ENCODE results near the gene PRDM2.

Gene PRDM2

DNA sequence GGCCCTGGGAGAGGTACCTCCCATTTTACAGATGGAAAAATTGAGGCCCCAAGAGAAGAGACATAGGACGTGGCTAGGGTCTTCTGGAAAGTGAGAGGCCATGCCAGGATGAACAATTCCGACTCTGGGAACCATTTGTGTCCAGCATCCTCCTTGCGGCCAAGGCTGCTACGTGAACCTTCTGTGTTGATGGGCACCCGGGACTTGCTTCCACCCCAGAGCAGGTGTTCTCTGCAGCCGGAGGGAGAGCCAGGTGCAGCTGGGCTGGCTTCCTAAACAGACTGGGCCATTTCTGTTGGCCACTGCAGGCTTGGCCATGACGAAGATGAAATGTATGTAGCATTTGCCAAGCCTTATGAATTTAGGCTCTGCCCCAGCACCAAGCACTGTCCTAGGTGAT is 118.9 kb downstream of the PRDM2 start:
- no peak for DNase-seq

DNA sequence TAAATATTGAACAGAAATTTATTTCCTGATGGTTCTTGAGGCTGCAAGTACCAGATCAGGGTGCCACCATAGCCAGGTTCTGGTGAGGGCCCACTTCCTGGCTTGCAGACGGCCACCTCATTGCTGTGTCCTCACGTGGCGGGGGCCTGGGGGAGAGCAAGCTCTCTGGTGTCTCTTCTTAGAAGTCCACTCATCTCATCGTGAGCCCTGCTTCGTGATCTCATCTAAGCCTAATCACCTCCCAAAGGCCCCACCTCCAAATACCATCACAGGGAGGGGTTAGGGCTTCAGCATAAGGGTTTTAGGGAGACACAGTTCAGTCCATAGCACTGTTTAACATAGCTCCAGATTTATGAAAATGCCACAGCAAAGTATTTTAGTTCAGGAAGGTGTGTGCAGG is 119.7 kb downstream of the PRDM2 start:
- no peak for DNase-seq

DNA sequence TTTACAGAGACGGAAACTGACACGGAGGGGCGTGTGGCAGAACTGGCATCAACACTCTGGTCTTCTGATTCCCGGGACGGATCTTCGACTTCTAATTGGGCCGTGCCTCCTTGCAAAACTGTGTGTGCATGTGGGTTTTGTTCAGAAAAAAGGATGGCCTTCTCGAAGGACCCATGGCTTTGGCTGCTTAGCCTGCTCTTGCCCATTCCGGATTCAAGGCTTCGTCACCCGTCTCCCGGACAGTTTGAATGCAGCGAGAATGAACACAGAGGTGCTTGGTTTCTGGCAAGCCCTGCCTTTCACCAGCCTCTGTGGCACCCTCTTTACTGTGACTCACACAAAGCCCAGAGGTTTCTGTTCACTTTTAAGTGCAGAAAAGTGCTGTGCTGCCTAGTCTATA is 120.1 kb downstream of the PRDM2 start:
- no peak for DNase-seq

GRCh38 chr1:13820456-13820855 is 120.5 kb downstream of the PRDM2 start:
- no peak for DNase-seq

DNA sequence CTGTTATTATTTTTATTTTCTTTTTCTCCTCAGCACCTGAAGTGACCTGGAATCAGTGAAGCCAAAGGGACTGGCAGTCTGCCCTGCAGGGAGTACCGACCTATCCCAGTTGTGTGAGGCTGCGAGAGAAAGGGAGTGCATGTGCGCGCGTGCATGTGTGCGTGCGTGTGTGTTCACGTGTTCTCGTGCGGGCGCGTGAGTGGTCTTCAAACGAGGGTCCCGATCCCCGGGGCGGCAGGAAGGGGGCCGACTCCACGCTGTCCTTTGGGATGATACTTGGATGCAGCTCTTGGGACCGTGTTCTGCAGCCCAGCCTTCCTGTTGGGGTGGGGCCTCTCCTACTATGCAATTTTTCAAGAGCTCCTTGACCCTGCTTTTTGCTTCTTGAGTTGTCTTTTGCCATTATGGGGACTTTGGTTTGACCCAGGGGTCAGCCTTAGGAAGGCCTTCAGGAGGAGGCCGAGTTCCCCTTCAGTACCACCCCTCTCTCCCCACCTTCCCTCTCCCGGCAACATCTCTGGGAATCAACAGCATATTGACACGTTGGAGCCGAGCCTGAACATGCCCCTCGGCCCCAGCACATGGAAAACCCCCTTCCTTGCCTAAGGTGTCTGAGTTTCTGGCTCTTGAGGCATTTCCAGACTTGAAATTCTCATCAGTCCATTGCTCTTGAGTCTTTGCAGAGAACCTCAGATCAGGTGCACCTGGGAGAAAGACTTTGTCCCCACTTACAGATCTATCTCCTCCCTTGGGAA is 123.3 kb downstream of the PRDM2 start:
- no peak for DNase-seq

- DNase-seq, result no peak
Measured at GRCh38 chr1:13823936-13824335, 123.9 kb downstream of the PRDM2 start.

DNA sequence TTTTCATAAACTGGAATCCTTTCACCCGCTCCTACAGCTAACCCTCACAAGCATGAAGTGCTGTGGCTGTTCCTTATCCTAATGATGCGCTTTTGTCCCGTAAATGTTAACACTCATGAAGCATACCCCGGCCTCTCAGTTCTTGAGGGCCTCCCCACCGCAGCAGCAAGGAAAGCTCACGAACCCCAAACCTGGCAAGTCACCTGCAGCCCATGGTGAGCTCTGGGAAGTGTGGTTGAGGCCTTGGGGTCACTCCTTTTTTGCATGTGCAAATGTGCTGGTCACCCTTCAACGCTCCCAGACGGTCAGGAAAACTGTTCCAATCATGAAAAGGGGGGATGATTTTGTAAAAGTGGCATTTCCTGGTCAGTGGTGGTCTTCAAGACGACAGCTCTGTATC is 124.6 kb downstream of the PRDM2 start:
- DNase-seq, result no peak

DNA sequence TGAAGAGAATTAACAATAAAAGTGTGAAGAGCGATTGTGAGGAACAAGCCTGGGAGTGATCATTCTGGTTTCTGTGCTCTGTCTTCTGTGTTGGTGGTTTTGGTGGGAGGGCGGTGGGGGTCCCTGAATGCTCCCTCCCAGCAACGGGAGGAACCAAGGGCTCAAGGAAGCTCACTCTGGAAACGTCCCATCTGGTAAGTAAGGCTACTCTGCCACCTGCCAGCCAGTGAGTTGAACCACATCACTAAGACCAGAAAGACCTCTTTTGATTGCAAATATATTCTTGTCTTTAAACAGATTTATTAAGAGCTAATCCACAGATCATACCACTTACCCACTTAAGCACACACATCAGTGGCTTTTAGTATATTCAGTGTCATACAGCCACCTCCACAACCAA is 125.0 kb downstream of the PRDM2 start:
- no peak for DNase-seq

DNA sequence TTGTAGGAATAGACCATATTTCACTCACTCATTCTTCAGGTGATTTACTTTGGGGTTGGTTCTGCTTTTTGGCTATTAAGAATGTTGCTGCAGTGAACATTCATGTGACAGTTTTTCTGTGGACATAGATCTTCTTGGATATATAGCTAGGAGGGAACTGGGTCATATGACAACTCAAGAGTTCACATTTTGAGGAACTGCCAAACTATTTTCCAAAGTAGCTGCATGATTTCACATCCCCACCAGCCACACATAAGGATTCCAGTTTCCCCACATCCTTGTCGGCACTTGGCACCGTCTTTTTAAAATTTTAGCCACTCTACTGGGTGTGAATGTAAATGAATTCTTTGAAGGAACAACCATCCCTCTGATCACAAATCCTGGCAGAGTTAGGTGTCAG is 126.0 kb downstream of the PRDM2 start:
- no peak for DNase-seq

GRCh38 chr1:13826591-13826990 is 126.6 kb downstream of the PRDM2 start:
- no peak for DNase-seq

DNA sequence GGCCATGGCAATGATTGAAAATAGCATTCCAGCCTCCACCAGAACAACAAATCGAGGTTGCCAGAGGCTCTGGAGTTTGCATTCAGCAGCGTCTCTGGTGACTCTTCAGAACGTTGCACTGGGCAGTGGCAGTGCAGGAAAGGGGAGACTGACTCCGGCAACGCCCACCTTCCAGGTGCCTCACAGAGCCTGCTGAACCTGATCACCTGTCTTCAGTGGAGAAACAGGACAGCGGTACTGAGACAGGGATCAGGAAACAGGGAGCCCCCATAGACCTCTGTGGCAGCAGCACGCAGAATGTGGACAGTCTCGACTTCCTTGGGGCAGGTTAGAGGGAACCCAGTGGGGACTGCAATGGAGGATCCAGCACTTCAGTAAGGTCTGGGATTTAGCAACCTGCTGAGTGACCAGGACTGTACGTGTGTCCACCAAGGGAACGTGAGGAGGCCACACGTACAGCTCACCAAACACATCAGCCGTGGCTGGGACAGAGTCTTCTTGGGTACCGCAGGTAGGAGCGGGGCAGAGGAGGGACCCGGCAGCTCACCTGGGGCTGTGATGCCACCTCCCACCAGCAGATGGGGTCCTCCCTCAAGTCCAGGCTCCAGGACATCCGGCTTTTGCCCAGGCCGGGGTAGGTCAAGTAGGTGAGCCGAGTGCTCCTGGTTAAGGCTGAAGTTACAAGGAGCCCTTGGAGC is 128.6 kb downstream of the PRDM2 start:
- no peak for DNase-seq

DNA sequence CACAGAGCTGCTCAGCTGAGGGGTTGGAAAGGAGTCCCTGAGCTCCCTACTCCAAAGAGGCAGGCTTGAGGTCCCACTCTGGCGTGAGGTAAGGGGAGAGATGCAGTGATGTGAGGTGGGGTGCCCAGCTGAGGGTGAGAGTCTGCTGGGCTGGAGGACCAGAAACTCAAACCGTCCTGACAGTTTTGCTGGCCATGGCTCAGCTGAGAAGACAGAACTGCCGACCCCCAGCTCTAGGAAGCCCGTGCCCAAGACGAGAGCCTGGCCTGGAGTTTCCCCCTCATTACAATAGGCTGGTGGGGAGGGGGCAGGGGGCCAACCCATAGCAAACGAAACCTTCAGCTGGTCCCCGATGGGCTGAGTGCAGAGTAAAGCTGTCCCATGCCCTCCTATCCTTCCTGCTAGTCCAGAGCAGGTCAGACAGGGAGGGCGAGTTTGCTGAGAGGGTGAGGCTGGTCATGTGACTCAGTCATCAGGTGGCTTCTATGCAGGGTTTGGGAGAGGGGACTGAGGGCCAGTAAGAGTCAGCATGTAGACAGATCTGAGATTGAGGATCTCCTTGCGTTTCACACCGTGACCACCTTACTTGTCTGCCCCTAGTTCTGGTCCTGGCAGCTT is 129.3 kb downstream of the PRDM2 start:
- DNase-seq, result no peak

DNA sequence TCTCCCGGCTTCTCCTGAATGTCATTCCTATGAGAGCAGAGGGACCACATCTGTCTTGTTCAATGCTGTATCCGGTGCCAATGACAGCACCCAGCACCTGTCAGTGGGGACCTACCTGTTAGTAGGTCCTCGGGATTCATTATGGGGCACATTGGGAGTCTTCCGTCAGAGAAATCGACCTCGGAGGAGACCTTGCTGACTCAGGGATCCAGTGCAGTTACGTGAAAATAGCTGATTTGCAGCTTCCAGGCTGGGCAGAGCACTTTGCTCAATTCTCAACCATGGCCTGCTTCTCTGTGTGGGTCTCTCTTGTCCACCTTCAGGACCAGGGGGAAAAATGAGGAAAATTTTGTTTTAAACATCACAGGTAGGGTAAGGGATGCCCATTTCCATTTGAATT is 130.2 kb downstream of the PRDM2 start:
- no peak for DNase-seq

GRCh38 chr1:13830616-13831280 is 130.8 kb downstream of the PRDM2 start:
- no peak for DNase-seq

DNA sequence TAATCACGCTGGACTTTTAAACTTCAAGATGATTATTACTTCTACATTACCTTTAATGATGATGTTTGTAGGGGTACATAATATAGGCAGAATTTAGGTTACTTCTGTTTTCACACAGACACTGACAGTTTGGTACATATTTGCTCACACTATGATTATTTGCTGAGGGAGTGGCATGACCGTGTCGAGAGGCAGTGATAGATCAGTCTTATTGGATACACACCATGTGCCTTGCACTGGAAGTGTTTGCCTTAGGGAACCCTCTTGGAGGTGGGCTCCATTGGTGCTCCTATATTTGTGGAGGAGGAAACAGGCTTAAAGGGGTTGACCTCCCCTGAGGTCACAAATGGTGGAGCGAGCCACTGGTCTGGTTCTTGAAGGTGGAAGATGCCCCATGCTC is 132.1 kb downstream of the PRDM2 start:
- DNase-seq, result no peak

- peak; percentile 94 for DNase-seq
Measured at GRCh38 chr1:13832536-13832935, 132.5 kb downstream of the PRDM2 start.

DNA sequence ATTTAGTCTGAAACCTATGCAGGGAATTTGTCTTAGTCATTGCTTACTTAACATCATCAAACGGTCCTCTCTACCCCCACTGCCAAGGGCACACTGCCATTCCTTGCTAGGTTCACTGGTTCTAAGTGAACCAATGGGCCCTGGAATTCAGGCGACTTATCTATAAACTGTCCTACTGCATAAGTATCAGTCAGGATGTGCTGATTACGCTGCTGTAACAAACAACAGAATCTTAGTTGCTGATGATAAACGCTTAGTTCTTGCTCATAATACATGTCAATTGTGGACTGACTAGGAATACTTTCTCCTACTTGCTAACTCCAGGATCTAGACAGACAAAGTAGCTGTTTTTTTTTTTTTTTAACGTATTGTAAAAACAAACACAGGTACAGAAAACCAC is 136.1 kb downstream of the PRDM2 start:
- no peak for DNase-seq

DNA sequence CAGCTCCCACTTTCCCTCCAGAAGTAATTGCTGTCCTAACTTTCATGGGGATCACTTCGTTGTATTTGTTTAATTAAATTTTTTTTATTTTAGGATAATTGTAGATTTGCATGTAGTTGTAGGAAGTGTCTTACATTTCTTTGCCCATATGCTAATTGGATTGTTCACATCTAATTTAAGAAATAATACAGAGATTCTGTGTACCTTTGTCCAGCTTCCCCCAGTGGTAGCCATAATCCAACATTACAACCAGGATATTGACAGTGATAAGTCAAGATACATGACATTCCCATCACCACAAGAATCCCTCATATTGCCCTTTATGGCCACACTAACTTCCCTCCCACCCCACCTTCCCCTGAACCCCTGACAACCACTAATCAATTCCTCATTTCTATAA is 136.6 kb downstream of the PRDM2 start:
- no peak for DNase-seq

DNA sequence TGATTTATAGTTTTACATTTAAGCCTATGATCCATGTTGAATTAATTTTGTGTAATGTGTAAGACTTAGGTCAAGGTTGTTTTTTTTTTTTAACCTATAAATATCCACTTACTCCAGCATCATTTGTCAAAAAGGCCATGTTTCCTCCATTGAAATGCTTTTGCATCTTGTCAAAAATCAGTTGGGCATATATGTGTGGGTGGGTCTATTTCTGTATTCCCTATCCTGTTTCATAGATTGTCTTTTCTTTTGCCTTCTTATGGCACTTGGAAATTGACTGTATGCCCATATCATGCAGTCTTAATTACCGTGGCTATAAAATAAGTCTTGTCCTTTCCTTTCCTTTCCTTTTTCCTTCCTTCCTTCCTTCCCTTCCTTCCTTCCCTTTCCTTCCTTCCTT is 138.2 kb downstream of the PRDM2 start:
- no peak for DNase-seq

DNA sequence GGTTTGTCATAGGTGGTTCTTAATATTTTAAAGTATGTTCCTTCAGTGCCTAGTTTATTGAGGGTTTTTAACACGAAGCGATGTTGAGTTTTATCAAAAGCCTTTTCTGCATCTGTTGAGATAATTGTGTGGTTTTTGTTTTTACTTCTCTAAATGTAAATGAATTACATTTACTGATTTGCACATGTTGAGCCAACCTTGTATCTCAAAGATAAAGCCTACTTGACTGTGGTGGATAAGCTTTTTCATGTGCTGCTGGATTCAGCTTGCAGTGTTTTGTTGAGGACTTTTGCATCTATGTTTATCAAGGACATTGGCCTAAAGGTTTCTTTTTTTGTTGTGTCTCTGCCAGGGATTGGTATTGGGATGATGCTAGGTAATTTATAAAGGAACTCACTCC is 142.5 kb downstream of the PRDM2 start:
- DNase-seq, result no peak

DNA sequence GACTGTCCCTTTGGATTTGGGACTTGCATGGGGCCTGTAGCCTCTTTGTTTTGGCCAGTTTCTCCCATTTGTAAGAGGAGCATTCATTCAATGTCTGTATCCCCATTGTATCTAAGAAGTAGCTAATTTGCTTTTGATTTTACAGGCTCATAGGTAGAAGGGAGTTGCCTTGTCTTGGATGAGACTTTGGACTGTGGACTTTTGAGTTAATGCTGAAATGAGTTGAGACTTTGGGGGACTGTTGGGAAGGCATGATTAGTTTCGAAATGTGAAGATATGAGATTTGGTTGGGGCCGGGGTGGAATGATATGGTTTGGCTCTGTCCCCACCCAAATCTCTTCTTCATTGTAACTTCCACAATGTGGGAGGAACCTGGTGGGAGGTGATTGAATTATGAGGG is 151.7 kb downstream of the PRDM2 start:
- DNase-seq, result no peak

- DNase-seq, result no peak
Measured at GRCh38 chr1:13855554-13855953, 155.6 kb downstream of the PRDM2 start.

DNA sequence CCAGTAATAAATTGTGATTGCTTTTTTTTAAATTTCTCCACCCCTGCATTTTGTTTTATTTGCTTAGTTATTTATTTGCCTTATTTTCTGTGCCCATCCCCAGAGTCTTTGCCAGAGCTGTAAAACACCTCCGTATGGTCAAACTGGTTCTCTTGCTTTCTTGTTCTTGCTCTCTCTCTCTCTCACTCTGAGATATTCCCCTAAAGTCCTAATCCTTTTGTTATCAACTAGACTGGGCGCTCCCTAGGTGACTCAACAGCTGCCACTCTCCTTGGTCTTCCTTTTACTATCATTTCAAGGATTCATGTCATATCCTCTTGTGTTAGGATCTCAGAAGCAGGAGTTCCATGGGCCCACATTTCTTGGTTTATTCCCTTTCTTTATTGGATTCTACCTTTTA is 160.0 kb downstream of the PRDM2 start:
- no peak for DNase-seq

- DNase-seq, result no peak
Measured at GRCh38 chr1:13864760-13865159, 164.8 kb downstream of the PRDM2 start.
